HG03378 (cell line): Measurements from ENCODE around the gene USP30.

Source experiments
- ATAC-seq: cut with Tn5 transposase; IDR thresholded peaks from one replicate; pipeline ENCODE4 v1.9.1; 2021; ENCODE audit warnings: mild to moderate bottlenecking, moderate library complexity; ENCODE audit not compliant: unreplicated experiment

USP30 gene

GRCh38 chr12:109093022-109093918 lies 40.9 kb downstream of the USP30 start, which contains the start of gene ALKBH2:
ALKBH2 (minus strand) TSS chr12:109093472; CDS start chr12:109092786, 686 bp downstream.
- peak; percentile 61 for ATAC-seq

- ATAC-seq = no peak
These were observed 44.7 kb downstream of the USP30 start for GRCh38 chr12:109097140-109097434.

GRCh38 chr12:109097435-109098182 lies 45.2 kb downstream of the USP30 start, which contains the start of gene UNG:
UNG (plus strand) TSS chr12:109097597; CDS start chr12:109097680, 83 bp downstream.
- peak; percentile 66 for ATAC-seq

DNA sequence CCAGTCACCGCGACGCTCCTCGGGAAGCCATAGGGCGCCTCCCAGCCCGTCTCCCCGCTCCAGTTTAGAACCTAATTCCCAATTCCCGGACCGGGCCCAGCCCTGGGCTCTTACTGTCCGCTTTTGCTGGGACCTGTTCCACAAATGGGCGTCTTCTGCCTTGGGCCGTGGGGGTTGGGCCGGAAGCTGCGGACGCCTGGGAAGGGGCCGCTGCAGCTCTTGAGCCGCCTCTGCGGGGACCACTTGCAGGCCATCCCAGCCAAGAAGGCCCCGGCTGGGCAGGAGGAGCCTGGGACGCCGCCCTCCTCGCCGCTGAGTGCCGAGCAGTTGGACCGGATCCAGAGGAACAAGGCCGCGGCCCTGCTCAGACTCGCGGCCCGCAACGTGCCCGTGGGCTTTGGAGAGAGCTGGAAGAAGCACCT lies 45.8 kb downstream of the USP30 start:
- peak; percentile 29 for ATAC-seq

DNA sequence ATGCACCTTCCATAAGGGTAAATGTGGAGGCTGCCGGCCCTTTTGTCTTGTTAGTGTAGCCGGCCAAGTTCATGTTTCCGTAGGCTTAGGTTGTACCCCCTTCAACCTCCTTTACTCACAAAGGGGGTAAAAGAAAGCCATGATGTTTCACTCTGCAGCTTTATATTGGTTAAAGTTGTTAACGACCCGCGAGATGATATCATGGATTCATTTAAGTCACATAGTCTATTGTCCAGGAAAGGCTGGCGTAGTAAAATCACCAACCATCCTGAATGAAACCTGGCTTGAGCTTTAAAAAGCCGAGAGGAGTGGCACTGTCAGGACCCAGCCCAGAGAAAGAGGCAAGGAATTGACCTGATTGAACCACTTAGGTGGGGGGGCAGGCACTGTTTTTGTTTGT lies 46.3 kb downstream of the USP30 start:
- no peak for ATAC-seq

GRCh38 chr12:109099431-109100020 lies 47.1 kb downstream of the USP30 start:
- ATAC-seq = no peak

DNA sequence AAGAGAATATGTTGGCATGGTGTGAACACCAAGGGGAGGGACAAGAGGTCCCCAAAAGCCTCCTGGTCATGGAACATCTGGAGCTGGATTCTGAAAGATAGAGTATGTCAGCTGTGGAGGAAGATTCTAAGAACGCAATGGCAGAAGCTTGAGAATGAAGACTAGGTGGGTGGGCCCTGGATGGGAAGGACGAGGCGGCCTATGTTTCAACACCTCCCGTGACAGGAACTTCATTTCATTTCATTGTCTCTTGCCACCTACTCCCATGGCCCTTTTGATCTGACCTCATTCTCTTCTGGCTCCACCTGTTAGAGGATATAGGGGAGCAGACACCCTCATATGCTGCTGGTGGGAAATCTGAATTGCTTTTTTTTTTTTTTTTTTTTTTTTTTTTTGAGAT lies 48.4 kb downstream of the USP30 start:
- no peak for ATAC-seq

- no peak for ATAC-seq
These were observed 50.1 kb downstream of the USP30 start for GRCh38 chr12:109102491-109102890.

GRCh38 chr12:109105176-109105575 lies 52.8 kb downstream of the USP30 start:
- ATAC-seq = no peak

DNA sequence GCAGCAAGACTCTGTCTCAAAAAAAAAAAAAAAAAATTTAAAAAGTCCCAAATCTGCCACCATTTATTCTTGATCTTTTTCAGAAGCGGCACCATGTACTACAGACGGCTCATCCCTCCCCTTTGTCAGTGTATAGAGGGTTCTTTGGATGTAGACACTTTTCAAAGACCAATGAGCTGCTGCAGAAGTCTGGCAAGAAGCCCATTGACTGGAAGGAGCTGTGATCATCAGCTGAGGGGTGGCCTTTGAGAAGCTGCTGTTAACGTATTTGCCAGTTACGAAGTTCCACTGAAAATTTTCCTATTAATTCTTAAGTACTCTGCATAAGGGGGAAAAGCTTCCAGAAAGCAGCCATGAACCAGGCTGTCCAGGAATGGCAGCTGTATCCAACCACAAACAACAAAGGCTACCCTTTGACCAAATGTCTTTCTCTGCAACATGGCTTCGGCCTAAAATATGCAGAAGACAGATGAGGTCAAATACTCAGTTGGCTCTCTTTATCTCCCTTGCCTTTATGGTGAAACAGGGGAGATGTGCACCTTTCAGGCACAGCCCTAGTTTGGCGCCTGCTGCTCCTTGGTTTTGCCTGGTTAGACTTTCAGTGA lies 57.5 kb downstream of the USP30 start:
- no peak for ATAC-seq

GRCh38 chr12:109110988-109111495 lies 58.7 kb downstream of the USP30 start:
- ATAC-seq = no peak

- ATAC-seq = no peak
These were observed 60.5 kb downstream of the USP30 start for GRCh38 chr12:109112720-109113465.

- ATAC-seq = no peak
These were observed 61.4 kb downstream of the USP30 start for GRCh38 chr12:109113661-109114321.

- ATAC-seq = no peak
These were observed 62.3 kb downstream of the USP30 start for GRCh38 chr12:109114644-109115043.

- no peak for ATAC-seq
These were observed 63.0 kb downstream of the USP30 start for GRCh38 chr12:109115404-109115757.

DNA sequence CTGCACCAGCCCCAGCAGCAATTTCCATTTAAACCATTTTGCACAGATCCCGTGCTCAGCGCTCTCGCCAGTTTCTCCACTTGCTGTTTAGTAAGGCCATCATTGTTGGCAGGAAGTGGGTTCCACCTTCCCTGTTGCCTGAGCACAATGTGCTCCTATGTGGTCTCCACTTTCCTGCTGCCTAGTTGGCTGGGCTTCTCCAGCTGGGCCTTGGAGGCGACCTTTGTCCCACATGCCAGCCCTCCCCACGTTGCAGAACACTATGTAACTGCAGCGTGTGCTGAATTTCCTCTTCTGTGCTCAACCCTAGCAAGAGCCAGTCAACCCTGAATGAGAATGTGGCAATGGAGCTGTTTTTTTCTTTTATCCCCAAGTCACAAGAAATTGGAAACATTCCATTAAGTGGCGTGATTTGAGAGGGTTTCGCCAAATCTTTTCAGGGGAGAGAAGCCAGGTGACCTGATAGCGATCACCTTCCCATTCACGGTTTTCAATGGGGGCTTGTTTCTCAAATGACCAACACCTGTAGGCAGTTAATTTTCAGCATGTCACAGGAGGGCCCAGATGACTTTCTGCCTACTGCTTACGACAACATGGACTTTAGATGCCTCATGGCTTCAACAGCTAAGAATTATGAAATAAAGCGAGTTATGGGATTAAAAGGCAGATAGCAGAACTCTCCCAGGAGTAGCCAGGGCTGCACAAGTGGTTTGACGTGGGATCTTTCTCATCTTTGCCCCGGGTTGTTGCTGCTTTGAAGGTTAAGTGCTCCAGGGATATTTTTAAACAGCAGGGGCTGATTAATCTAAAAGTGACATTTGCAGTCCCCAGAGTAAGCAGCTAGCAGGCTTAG lies 63.6 kb downstream of the USP30 start, which contains the start of gene ACACB:
ACACB (plus strand) TSS at position 830 of the 853 bp plus-strand sequence. CDS start 22,819 bp downstream, outside the sequence.
- ATAC-seq = no peak

- no peak for ATAC-seq
These were observed 64.2 kb downstream of the USP30 start for GRCh38 chr12:109116611-109116949.

GRCh38 chr12:109120095-109120494 lies 67.7 kb downstream of the USP30 start:
- ATAC-seq = no peak

DNA sequence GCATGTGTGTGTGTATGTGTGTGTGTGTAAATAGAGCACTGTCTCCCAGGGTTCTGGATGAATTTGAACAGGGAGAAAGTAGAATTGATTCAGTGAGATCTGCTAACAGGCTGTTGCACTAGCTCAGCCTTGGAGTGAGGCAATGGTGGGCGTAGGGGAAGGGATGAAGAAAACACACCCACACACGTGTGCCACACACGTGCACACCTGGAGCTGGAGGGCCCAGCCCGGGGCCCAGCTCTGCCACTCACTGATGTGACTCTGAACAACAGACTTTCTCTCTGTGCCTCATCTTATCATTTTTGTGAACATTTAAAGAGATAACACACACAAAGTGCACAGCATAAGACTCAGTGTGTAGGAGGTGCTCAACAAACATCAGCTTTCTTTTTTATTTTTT lies 68.2 kb downstream of the USP30 start:
- ATAC-seq = no peak
